AG04450 (cell line): ENCODE measurements around the gene IRAK1. TPM values are rescaled to one million over a fixed set of nuclear protein-coding genes. Genes with fewer than 3 reads are reported as not detected.

Source experiments
- CTCF ChIA-PET: fragments of 300-600, 350-600 bp; formaldehyde crosslinking; extraction: SDS; loops from one replicate; lab custom pipeline; 2022; ENCODE audit warnings: antibody characterized with exemption, inconsistent platforms; lab: Charles Lee
- POLR2A ChIA-PET: fragments of 350-600 bp; formaldehyde crosslinking; extraction: SDS; loops from one replicate; lab custom pipeline; 2021; ENCODE audit warnings: antibody characterized with exemption, inconsistent platforms; lab: Yijun Ruan, JAX
- DNase-seq: peaks from one replicate; pipeline ENCODE4 v3.0.0-alpha.2; 2011; ENCODE audit warnings: low read depth, low spot score
- H3K27ac ChIP-seq: one replicate; pipeline ENCODE4 v1.5.1; 2012; ENCODE audit warnings: low read depth, low read length, control low read depth
- H3K27me3 ChIP-seq: one replicate; pipeline ENCODE4 v1.6.0; 2012; ENCODE audit warnings: low read length; ENCODE audit not compliant: control insufficient read depth, insufficient read depth
- H3K4me3 ChIP-seq: 2 replicates; pipeline ENCODE4 v1.5.1; 2011; ENCODE audit warnings: mild to moderate bottlenecking, low read depth, low read length, control low read depth
- H3K9me3 ChIP-seq: 2 replicates; pipeline ENCODE4 v1.5.1; 2012; ENCODE audit warnings: low read length; ENCODE audit not compliant: control insufficient read depth, insufficient read depth
- polyA plus RNA-seq: library from polyadenylated mRNA; depleted of rRNA; stranded (reverse); fragments of >200 nt; gene quantifications from 2 replicates; pipeline ENCODE4 v1.2.3, GENCODE V29; 2011; rRNA removed
- small RNA-seq: library from RNA; depleted of rRNA; stranded (forward); fragments of <200 nt; gene quantifications from one replicate; pipeline ENCODE3, GENCODE V24; 2012; ENCODE audit warnings: low read depth; ENCODE audit not compliant: insufficient read length
- TF ChIP-seq, protein P1 (sequence below): IDR thresholded peaks from 2 replicates; pipeline ENCODE4 v1.5.1; 2011; ENCODE audit warnings: low read depth, low read length, control low read depth, inconsistent platforms

The IRAK1 gene
- polyA plus RNA-seq, 1 experiment, result 31.6 TPM

DNA sequence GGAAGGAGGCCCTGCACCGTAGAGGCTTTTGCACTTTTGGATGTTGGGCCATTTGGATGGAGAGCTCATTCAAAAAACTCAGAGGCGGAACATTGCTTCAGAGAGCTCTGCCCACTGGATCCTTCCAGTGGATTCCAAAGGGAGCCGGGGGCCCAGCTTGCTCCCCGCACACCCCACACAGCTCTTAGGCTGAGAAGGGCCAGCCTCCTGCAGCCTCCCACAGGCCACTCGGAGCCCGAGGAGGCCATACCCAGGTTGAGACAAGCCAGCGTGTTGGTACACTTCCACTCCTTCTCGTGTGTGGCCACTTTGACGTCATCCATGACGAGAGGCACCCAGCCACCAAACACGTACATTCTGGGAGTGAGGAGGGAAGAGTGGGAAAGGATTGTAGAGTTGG, 58.4 kb downstream of the IRAK1 start:
- H3K27ac ChIP-seq, result no peak overlapping the region
- DNase-seq, result no peak
- no peak overlapping the region for H3K4me3 ChIP-seq
- H3K9me3 ChIP-seq, result no peaks in the 10 kb centered on the region
- no peaks in the 10 kb centered on the region for H3K27me3 ChIP-seq
- POLR2A ChIA-PET, result no interaction called here
- CTCF ChIA-PET, result interaction anchor here (0.7 kb wide), 1 partner anchor 14 kb away, joined by 3 read pairs; no protein-coding TSS in a partner anchor
- TF ChIP-seq, protein P1, sequence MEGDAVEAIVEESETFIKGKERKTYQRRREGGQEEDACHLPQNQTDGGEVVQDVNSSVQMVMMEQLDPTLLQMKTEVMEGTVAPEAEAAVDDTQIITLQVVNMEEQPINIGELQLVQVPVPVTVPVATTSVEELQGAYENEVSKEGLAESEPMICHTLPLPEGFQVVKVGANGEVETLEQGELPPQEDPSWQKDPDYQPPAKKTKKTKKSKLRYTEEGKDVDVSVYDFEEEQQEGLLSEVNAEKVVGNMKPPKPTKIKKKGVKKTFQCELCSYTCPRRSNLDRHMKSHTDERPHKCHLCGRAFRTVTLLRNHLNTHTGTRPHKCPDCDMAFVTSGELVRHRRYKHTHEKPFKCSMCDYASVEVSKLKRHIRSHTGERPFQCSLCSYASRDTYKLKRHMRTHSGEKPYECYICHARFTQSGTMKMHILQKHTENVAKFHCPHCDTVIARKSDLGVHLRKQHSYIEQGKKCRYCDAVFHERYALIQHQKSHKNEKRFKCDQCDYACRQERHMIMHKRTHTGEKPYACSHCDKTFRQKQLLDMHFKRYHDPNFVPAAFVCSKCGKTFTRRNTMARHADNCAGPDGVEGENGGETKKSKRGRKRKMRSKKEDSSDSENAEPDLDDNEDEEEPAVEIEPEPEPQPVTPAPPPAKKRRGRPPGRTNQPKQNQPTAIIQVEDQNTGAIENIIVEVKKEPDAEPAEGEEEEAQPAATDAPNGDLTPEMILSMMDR, result no peak

DNA sequence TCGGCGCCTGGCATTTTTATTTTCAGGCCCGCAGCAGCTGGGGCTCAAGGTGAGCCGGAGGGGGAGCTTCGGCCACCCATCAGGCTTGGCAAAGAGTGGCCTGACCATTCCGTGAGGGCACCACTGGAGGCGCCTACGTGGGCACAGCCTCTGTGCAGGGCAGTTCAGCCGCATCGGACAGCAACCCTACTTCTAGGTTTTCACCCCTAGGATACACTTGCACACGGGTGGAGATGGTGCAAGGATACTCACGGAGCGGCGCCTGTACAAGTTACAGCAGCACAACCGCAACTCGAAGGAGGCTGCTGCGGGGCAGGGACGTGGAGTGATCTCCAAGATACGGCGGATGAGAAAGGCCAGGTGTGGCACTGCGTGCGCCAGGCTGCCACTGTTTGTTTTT, 58.9 kb downstream of the IRAK1 start:
- H3K4me3 ChIP-seq, result no peak overlapping the region
- no peak overlapping the region for H3K27ac ChIP-seq
- H3K9me3 ChIP-seq, result no peaks in the 10 kb centered on the region
- no peak for DNase-seq
- POLR2A ChIA-PET, result no interaction called here
- TF ChIP-seq, protein P1, result no peak
- H3K27me3 ChIP-seq, result no peaks in the 10 kb centered on the region
- CTCF ChIA-PET, result interaction anchor here (0.7 kb wide), 1 partner anchor 14 kb away, joined by 3 read pairs; no protein-coding TSS in a partner anchor

Small RNA genes within 50 kb of the gene (small RNA-seq; reads per million reads assigned to genes)
- gene MIR3202-1, result not detected

Other genes starting within 250 kb of the IRAK1 start
- gene SRPK3, start 238.9 kb downstream of the IRAK1 start, polyA plus RNA-seq, result 0.27 and 0.51 TPM in 2 replicates
- 42.8 and 60.7 TPM in 2 replicates for gene IDH3G, start 225.5 kb downstream of the IRAK1 start, polyA plus RNA-seq
- 277 and 363 TPM in 2 replicates for gene SSR4, start 225.2 kb downstream of the IRAK1 start, polyA plus RNA-seq
- gene PDZD4, start 189.4 kb downstream of the IRAK1 start, polyA plus RNA-seq, result 0.04 and 0.29 TPM in 2 replicates
- 0.06 and 0.10 TPM in 2 replicates for gene L1CAM, start 133.7 kb downstream of the IRAK1 start, polyA plus RNA-seq
- not detected in 2 replicates for gene AVPR2, start 115.2 kb downstream of the IRAK1 start, polyA plus RNA-seq
- gene ARHGAP4, start 93.6 kb downstream of the IRAK1 start, polyA plus RNA-seq, result 0.12 and 0.16 TPM in 2 replicates
- gene NAA10, start 84.9 kb downstream of the IRAK1 start, polyA plus RNA-seq, result 42.9 and 63.4 TPM in 2 replicates
- gene RENBP, start 75.3 kb downstream of the IRAK1 start, polyA plus RNA-seq, result 0.14 and 0.16 TPM in 2 replicates
- gene HCFC1, start 48.1 kb downstream of the IRAK1 start, polyA plus RNA-seq, result 2.7 and 5.8 TPM in 2 replicates
- 3.2 and 3.9 TPM in 2 replicates for gene TMEM187, start 47.1 kb downstream of the IRAK1 start, polyA plus RNA-seq
- 12.4 and 12.8 TPM in 2 replicates for gene MECP2, start 77.8 kb upstream of the IRAK1 start, polyA plus RNA-seq
- not detected in 2 replicates for gene OPN1LW, start 124.3 kb upstream of the IRAK1 start, polyA plus RNA-seq
- gene OPN1MW, start 162.7 kb upstream of the IRAK1 start, polyA plus RNA-seq, result not detected in 2 replicates
- not detected in 2 replicates for gene OPN1MW2, start 199.9 kb upstream of the IRAK1 start, polyA plus RNA-seq
- not detected in 2 replicates for gene OPN1MW3, start 237.7 kb upstream of the IRAK1 start, polyA plus RNA-seq